B cell (primary cell): ENCODE data around the gene HOXC6.
"Not testable (repeated sequence)": the region's sequence is repeated elsewhere in the genome, so short reads cannot be mapped to it uniquely, and the experiment has no call there.

Source experiments
- CTCF ChIP-seq: fragments of 200-600 bp; IDR thresholded peaks from one replicate; pipeline ENCODE4 v1.8.0; 2022; ENCODE audit warnings: antibody characterized with exemption, mild to moderate bottlenecking
- EZH2 ChIP-seq: IDR thresholded peaks from 2 replicates; pipeline ENCODE4 v1.6.1; 2012; ENCODE audit warnings: borderline replicate concordance, low read depth, mild to moderate bottlenecking, moderate library complexity, low read length; ENCODE audit not compliant: insufficient read depth, poor library complexity, severe bottlenecking

- TF ChIP-seq CTCF, EZH2: not testable (repeated sequence)
Measured at GRCh38 chr12:54079115-54079514, 50.9 kb downstream of the HOXC6 start.
